Measurements from ENCODE around the gene HIC2.
"Not testable (repeated sequence)": the region's sequence is repeated elsewhere in the genome, so short reads cannot be mapped to it uniquely, and the experiment has no call there.

HIC2 gene

DNA sequence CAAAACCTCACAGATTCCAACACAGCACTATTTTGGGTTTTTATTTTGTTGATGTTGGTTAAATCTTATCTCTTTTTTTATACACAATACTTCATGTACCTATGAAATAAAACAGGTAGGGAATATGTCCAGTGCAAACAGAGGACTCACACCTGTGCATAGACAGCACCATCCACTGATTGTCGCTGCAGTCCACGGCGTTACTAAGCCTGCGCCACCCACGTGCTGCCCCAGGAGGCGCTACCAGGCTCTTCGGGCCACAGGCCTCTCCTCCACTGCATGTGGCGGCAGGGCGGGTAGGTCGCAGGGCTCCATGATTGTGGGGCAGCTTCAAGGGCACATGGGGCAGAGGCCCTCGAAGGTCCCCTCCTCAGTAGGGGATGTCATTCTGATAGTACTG, 55.8 kb downstream of the HIC2 start:
- not testable (repeated sequence) for ATAC-seq

DNA sequence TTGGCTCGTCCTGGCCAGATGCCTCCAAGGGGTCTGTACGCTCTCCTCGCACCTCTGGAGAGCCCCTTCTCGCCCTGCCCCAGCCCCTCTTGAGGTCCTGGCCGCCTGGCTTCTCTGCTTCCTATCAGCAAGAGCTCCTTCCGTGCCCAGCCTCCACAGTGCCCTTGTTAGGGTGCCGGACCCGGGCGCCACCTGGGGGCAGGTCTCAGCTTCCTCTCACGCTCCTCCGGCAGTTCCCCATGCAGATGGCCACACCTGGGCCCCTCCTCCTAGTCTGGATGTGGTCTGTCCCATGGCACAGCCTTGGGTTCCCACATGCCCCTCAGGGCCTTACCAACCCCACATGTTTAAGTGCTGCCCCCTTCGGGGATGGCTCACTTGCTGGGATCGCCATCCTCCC, 56.5 kb downstream of the HIC2 start:
- ATAC-seq = not testable (repeated sequence)

DNA sequence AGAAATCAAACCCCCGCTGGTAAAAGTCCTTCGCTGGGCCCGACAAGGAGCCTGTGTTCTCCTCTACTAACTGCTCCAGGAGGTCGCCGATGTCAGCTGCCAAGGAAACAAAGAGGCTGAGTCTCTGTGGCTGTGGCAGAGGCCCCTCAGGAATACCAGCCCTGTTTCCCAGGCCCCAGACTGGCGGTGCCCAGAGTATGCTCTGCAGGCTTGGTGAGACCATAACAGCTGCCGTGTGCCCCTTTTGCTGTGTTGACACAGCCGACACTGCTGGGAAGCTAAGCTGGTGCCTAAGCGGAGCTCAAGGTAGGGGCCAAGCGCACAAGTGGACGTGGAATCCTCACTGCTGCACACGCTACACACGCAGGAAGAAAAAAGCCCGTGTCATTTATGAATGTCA, 66.9 kb downstream of the HIC2 start:
- ATAC-seq = not testable (repeated sequence)

DNA sequence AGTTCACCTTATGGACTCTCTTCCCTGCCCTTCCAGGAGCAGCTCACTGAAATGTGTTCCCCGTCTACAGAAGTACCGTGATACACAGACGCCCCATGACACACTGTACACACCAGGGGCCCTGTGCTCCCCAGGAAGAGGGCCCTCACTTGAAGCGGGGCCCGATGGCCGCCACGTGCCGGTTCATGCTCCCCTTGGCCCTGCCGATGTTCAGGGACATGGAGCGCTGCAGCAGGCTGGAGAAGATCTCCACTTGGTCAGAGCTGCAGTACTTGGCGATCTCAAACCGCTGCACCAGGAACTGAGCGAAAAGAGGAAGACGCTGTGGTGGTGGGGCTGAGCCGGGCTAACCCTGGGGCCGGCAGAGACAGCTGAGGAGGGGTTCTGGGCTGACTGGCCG, 70.6 kb downstream of the HIC2 start:
- not testable (repeated sequence) for ATAC-seq

DNA sequence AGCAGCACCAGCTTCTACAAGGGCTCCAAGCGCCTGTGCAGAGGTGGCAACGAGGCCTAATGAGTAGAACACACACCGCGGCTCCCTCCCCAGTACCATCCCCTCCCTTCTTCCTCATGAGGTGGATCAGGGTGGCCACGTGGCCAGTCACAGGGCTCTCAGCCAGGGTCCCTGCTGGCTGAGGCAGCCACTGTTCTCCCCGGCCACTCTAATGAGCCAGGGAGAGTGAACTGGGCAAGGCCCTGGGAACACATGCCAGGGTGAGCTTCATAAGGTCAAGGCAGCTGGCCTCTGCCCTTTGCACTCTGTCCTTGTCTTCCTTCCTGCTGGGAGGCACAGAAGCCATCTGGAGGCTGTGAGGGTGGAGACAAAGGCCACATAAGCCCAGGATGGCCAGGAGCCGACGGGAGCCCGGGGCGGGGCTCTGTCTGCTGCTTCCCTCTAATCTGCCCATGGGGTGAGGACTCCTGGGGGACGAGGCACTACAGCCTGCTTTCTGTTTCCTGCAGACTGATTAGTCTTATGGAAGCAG, 72.0 kb downstream of the HIC2 start:
- ATAC-seq = not testable (repeated sequence)

DNA sequence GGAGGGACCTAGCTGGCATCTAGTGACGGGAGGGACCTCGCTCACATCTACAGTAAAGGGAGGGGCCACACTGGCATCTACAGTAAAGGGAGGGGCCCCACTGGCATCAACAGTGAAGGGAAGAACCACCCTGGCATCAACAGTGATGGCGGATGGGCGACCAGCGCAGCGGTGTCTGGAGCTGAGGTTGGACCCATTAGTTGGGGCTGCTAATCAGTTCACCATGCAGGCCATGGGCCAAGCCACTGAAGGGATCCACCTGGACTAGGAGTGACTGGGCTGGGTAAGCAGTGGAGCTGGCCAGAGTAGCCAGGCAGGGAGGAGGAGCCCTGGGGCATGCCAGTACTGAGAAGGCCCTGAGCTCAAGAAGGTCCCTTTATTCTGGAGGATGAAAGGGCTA, 73.4 kb downstream of the HIC2 start:
- ATAC-seq = not testable (repeated sequence)

DNA sequence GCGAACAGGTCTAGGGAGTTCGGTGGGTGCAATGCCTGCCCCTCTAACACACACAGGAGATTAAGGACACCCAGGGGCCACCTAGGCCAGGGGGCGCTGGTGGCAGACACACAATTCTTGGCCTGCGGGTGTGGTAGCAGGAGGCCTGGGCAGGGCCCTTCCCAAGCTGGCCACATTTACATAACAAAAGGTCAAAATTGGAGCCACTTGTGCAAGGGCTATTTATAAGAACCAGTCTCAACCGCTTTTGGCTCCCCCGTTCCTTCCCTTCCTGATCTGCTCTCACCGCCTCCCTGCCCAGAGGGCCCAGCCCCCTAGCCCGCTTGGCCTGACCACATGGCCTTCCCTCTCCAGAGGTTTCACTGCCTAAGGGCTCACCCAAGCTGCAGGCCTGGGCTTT, 75.1 kb downstream of the HIC2 start:
- not testable (repeated sequence) for ATAC-seq

DNA sequence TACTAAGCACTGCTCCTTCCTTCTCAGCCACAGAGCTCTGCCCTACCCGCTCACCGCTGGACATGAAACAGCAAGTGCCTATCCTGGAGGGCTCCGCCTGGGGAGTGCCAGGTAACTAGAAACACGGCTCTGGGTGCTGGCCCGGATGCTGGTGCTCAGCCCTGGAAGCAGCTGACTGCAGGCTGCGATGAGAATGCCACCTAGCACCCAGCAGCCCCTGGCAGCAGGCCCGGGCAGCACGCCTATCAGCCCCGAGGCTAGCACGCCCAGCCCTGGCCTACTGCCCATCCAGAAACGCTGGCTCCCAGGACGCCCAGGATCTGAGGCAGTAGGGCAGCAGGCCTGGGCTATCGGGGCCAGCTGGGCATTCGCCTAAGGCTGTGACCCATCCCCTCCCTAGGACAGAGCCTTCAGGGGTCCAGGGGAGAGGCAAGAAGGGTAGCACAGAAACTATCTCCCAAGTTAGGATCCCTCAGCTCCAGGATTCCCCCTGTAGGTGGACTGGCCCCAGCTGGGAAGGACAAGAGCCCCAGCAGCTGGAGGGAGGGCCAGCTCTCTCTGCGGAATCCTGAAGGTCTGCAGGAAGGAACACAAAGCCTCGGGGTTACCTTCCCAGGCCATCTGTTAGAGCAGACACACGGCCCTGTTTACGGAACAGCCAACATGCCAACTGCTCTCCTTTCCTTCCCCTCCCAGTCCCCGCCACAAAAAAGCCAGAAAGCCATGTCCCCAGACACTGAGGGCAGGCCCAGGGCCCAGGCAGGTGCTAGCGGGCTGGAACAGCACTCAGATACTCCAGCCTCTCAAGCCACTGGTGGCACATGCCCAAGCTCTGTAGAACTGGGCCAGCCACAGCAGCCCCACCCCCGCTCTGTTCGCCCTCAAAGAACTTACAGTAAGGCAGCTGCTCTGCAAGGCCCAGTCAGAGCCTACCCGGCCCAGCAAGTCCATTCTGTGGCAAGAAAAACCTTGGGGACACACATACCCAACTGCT, 76.9 kb downstream of the HIC2 start:
- ATAC-seq = peak; percentile 61

DNA sequence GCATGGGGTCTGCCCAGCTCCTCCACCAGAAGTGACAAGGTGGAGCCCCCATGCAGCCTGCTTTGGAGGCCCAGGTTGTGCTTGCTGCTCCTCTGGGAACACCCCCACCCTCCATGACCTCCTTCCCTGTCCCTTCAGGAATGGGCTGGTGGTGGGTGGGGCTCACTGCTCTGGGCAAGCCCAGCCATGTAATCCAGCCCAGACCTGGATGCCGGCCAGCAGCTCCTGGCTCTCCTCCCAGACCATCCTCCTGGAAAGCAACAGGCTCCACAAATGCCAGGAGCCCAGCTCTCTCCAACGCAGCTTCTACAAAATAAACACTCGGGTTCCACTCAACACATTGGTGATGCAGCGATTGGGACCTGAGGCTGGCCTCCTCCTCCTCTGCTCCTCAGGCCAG, 80.8 kb downstream of the HIC2 start:
- ATAC-seq = peak; percentile 90

DNA sequence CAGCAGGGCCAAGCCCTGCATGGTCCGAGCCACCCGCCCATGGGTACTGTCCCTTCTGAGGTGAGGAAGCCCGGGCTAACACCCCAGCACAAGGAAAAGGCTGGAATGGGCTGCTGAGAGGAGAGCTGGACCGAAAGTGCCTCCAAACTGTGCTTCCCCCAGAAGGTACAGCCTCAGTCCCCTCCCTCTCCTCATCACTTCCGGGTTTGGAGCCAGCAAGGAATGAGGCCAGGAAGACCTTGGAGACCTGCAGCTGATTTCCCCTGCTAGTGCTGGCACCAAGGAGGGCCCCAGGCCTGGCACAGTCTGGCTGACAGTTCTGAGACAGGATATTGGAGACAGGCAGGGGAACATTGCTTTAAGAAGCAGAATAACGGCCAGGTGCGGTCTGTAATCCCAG, 81.3 kb downstream of the HIC2 start:
- ATAC-seq = peak; percentile 51

DNA sequence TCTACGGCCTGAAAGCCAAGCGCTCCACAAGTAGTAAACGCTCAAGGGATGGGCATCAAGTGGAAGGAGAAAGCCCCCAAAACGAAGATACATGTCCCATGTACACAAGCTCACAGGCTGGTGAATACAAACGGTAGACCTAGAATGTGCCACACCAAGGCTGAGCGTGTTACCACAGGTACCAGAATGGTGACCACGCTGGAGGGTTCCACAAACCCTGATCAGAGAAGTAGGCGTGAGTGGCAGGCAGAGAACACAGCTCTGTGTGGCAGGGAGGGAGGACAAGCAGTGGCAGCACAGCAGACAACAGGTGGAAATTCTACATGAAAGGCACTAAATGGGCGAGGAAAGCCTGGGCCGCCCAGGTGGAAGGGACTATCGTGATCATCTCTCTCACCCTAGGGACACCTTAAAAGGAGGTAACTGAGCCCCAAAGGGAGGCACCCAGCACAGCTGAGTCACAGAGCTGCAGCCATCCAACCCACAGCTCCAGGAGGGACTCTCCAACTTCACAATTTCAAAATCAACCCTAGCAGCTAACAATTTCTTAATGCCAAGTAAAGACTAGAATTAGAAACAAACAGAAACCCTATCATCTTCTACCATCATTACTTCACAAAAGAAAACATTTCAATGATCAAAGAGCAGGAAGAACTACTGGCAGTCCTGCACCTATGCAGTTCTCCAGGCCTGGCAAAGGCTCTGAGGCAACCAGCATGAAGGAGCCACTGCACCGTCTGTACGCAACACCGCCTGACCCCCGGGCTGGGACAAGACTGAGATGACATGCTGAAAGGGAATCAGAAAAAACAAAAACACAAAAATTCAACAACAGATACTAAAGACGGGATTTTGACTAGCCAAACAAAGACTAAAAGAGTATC, 82.7 kb downstream of the HIC2 start:
- ATAC-seq = not testable (repeated sequence)
